Muscle layer of colon (tissue), 2 donors: ENCODE results near the gene ACKR4.
"Not testable (repeated sequence)": the region's sequence is repeated elsewhere in the genome, so short reads cannot be mapped to it uniquely, and the experiment has no call there.

ENCODE experiments used
- H3K27ac ChIP-seq: one replicate; pipeline ENCODE4 v1.7.0; 2013; ENCODE audit warnings: low read depth, mild to moderate bottlenecking, low read length, moderate library complexity
- H3K27me3 ChIP-seq, 2 donors: one replicate each; pipeline ENCODE4 v1.7.0; 2013; ENCODE audit warnings: low read length in 2 of 2, mild to moderate bottlenecking in 2 of 2; ENCODE audit not compliant: insufficient read depth in 2 of 2, control insufficient read depth in 1 of 2
- H3K36me3 ChIP-seq: one replicate; pipeline ENCODE4 v1.7.0; 2013; ENCODE audit warnings: mild to moderate bottlenecking, low read length; ENCODE audit not compliant: insufficient read depth
- H3K4me1 ChIP-seq: one replicate; pipeline ENCODE4 v1.7.0; 2013; ENCODE audit warnings: mild to moderate bottlenecking, low read length; ENCODE audit not compliant: insufficient read depth
- H3K4me3 ChIP-seq, 2 donors: one replicate each; pipeline ENCODE4 v1.7.0; 2013; ENCODE audit warnings: low read length in 2 of 2, low read depth in 1 of 2, mild to moderate bottlenecking in 1 of 2, moderate library complexity in 1 of 2
- H3K9ac ChIP-seq: one replicate; pipeline ENCODE4 v1.7.0; 2013; ENCODE audit warnings: low read length
- H3K9me3 ChIP-seq: one replicate; pipeline ENCODE4 v1.7.0; 2013; ENCODE audit warnings: mild to moderate bottlenecking, low read length
- donor health status: abdominal sarcoma.
- donor health status: Adenocarcinoma of cecum.

ACKR4 gene

DNA sequence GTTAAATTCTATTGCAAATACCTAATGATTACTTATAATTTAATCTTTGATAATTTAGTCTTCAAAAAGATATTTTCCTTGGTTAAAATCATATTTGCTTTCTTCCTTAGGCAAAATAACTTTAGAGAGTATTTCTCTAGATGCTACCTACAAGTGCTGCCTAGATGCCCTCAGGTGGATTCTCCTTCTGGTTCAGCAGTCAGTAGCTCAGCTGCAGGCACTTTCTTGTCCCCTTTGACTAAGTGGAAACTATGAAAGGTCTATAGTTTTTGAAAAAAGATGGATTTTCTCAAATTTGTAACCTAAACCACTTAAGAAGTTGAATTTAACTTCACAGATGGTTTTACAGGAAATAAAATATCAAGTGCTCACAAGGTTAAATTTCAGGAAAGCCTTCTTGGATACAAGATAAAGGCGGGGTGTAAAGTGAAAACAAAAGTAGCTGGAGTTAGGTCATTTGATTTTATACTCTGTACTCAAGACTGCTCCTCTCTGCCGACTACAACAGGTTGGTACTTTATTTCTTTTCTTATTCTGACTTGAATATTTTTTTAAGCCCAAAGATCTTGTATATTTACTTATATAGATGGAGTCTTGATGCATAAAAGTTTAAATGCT is at the start of gene ACKR4:
ACKR4 (plus strand) TSS at position 455 of the 618 bp plus-strand sequence. CDS start 3,128 bp downstream, outside the sequence.
- no peaks in the 10 kb centered on the region for H3K9me3 ChIP-seq
- no peaks in the 10 kb centered on the region for H3K36me3 ChIP-seq
- H3K9ac ChIP-seq, result no peak within 1 kb of the TSS
- no peaks in the 10 kb centered on the region for H3K27me3 ChIP-seq
- H3K27ac ChIP-seq, result no peak within 1 kb of the TSS
- no peaks in the 10 kb centered on the region for H3K4me1 ChIP-seq
- no peak within 1 kb of the TSS for H3K4me3 ChIP-seq

DNA sequence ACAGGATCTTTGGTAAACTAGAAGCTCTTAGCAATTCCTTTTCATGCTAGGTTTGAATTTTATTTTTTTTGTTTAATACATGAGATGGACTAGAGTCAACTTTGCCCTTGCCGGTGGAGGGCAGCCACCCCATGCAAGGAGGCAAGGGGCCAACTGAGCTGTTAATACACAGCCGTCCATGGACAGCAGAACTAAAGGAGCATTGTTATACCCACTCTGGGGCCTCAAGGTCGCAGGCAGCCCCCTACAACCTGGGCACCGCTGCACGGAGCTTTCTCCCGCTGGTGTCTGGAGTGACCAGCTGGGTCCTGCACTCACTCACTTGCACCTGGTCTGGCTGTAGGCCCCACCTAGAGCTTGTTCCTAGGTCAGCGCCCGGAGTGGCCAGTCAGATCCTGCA is 47.9 kb upstream of the ACKR4 start:
- Histone ChIP-seq H3K27ac (no peak overlapping the region), H3K36me3 (no peaks in the 10 kb centered on the region), H3K9ac (no peak overlapping the region), H3K4me3 (no peak overlapping the region), H3K9me3 (no peaks in the 10 kb centered on the region), H3K27me3 (no peaks in the 10 kb centered on the region), H3K4me1 (no peaks in the 10 kb centered on the region)

DNA sequence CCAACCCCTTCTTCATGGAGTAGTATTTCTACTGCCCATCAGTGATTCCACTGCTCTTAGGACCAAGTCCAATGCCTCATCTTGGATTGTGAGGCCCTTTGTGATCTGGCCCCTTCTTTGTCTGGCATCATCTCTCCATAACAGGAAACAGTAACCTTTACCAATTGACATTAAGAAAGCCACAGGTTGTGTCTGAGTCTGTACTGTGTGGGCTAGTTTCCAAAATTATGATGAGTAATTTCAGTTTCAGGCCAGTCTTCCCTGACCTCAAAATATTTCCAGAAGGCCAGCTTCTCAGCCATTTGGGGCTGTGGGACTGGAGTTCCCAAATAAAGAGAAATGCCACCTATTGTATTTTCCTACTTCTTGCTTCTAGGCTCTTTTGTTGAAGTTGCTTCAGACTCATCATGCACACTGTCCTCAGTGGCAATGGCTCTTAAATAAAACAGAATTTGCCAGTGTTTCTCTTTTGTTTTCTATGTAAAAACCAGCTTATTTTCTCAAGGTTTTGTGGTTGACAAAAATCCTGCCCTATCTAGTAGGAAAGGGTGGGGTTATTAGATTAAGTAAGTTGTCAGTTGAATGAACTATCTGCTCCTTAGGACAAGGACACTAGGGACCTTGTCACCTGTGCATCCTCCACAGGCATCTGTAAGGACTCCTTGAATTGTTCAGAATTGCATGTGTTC is 47.0 kb upstream of the ACKR4 start:
- Histone ChIP-seq H3K27me3 (no peaks in the 10 kb centered on the region), H3K9ac (no peak overlapping the region), H3K27ac (no peak overlapping the region), H3K9me3 (no peaks in the 10 kb centered on the region), H3K36me3 (no peaks in the 10 kb centered on the region), H3K4me3 (no peak overlapping the region), H3K4me1 (peaks cover under 1% of the 10 kb centered on the region)

DNA sequence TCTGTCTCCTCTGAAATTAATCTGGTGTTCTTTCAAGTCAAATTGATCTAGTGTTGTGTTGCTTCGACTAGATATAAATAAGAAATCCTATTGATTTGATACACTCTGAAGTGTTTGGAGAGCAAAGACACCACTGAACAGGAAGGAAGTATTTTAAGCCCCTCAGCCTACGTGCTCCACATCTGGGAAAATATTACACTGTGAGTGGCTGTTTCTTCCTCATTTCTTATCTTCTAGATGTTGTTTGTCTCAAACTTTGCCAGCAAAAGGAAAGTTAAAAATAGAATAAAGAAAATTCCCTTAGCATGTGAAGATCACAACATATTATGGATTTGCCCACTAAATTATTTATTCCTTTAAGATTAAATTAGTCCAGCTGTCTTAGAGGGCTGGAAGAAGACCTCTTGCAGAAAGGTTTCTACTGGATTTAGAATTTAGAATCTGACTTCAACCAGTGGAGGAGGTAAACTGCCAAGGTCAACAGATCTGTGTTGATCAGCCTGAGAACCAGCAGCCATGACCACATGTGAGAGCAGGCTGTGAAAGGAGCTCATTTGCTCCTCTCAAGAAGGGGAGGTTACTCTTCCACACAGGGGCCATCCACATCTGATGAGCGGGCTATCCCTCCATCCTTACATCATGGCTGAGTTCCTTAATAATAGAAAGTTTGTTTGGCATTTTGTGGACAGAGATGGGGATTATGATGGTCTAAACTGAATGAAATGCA is 46.3 kb upstream of the ACKR4 start:
- Histone ChIP-seq H3K9ac (no peak overlapping the region), H3K4me3 (no peak overlapping the region), H3K9me3 (no peaks in the 10 kb centered on the region), H3K4me1 (peaks cover 7% of the 10 kb centered on the region), H3K36me3 (no peaks in the 10 kb centered on the region), H3K27me3 (no peaks in the 10 kb centered on the region), H3K27ac (no peak overlapping the region)

DNA sequence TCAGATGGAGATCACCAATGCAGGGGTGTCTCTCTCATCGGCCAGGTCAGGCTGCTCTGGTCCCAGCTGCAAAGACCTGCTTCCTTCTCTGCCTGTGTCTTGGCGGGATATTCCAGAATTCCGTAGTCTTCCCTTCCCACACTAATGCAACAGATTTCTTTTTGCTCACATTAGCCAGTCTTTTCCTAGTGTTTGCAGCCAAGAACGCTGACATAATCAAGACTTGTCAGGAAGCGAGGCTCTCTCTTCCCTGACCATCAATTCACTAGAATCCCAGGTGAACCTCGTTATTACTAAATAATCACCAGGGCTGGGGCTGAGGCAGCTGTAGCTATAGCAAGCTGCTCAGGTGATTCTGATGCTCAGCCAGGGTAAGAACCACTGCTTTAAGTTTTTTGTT is 43.2 kb upstream of the ACKR4 start:
- Histone ChIP-seq H3K27me3 (no peaks in the 10 kb centered on the region), H3K4me3 (no peak overlapping the region), H3K4me1 (peaks cover 7% of the 10 kb centered on the region), H3K27ac (no peak overlapping the region), H3K9ac (no peak overlapping the region), H3K9me3 (no peaks in the 10 kb centered on the region), H3K36me3 (no peaks in the 10 kb centered on the region)

DNA sequence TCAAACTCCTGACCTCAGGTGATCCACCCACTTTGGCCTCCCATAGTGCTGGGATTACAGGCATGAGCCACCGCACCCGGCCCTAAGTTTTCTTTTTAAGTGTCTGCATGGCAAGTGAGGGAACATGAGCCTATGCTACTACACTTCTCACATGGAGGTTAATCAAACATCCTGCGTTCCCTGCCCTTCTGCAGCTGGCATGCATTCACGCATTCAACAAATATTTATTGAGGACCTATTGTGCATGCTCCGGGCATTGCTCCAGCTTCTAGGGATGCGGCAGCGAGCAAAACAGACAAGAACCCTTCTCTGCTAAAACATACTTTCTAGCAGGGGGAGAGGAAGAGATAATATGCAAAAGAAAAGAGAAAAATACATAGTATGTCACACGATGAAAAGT is 42.6 kb upstream of the ACKR4 start:
- H3K36me3 ChIP-seq, result no peaks in the 10 kb centered on the region
- no peak overlapping the region for H3K9ac ChIP-seq
- H3K9me3 ChIP-seq, result no peaks in the 10 kb centered on the region
- H3K27me3 ChIP-seq, result no peaks in the 10 kb centered on the region
- H3K4me1 ChIP-seq, result peaks cover 7% of the 10 kb centered on the region
- H3K27ac ChIP-seq, result no peak overlapping the region
- H3K4me3 ChIP-seq, result no peak overlapping the region

DNA sequence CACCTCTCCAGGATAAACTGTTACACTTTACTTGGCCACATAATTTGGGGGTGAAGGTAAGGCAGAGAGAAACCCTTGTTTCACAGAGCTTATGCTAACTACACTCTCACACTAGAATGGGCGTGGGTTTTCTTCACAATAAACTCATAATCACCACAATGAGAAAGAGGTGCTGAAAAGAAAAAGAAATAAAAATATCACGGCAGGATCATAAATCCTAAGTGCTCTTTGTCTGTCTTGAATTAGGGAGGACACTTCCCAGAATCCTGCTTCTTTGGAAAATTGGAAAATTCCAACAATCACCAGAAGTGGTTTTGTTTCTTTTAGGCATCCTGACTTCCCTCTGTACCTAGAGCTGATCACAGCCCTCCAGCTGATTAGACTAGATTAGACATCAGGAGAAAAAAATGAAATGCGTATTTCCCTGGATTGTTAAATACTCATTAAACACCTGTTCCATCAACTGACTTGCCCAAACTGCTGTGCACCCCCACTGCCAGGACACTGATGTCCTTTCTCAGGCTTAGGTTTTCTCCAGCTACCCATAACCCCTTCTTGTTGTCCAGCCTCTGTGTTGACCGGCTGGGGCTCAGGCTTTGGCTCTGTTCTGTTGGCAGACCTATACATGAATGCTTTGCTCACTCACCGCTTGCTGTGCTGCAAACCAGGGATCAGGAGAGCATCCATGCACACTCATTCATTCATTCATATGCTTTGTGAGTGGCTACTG is 41.6 kb upstream of the ACKR4 start:
- H3K27me3 ChIP-seq, result no peaks in the 10 kb centered on the region
- no peak overlapping the region for H3K4me3 ChIP-seq
- H3K27ac ChIP-seq, result no peak overlapping the region
- H3K4me1 ChIP-seq, result peaks cover 7% of the 10 kb centered on the region
- no peaks in the 10 kb centered on the region for H3K36me3 ChIP-seq
- no peak overlapping the region for H3K9ac ChIP-seq
- H3K9me3 ChIP-seq, result no peaks in the 10 kb centered on the region

DNA sequence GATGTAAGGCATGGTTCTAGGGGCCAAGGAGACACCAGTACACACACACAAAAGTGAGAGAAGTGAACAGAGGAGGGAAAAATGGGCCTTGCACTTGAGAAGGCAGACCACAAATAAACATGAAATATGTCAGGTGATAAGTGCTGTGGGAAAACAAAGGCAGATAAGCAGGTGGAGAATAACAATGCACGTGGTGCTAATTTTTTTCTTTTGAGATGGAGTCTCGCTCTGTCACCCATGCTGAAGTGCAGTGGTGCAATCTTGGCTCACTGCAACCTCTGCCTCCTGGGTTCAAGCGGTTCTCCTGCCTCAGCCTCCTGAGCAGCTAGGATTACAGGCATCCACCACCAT is 41.1 kb upstream of the ACKR4 start:
- H3K9me3 ChIP-seq, H3K27me3 ChIP-seq, H3K4me3 ChIP-seq, H3K4me1 ChIP-seq, H3K27ac ChIP-seq, H3K36me3 ChIP-seq, H3K9ac ChIP-seq: not testable (repeated sequence)

DNA sequence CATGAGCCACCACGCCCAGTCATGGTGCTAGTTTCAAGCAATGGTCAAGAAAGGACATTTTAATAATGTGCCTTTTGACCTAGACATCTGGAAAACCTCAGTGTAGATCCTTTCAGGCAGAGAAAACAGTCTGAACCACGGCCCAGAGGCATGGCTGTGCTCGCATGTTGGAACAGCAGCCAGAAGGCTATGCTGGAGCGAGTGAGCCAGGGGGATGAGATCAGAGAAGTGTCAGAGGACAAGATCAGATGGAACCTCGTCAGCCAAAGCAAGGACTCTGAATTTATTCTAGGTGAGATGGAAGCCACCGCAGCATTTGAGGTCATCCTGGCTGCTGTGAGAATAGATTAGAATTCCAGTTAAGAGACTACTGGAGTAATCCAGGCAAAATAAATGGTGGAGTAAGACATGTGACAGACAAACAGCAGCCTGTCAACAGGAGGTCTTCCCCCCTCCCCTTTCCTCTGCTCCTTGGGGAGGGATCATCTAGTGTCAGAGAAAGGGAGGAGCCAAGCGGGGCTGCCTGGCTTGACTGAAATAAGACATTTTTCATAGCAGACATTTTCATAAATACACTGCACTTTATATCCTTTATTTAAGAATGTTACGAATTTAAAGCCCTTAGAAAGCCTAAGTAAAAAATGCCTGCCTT is 40.4 kb upstream of the ACKR4 start:
- H3K9me3 ChIP-seq, result no peaks in the 10 kb centered on the region
- no peaks in the 10 kb centered on the region for H3K27me3 ChIP-seq
- H3K4me3 ChIP-seq, result no peak overlapping the region
- peaks cover 7% of the 10 kb centered on the region for H3K4me1 ChIP-seq
- H3K9ac ChIP-seq, result no peak overlapping the region
- H3K36me3 ChIP-seq, result no peaks in the 10 kb centered on the region
- H3K27ac ChIP-seq, result no peak overlapping the region

DNA sequence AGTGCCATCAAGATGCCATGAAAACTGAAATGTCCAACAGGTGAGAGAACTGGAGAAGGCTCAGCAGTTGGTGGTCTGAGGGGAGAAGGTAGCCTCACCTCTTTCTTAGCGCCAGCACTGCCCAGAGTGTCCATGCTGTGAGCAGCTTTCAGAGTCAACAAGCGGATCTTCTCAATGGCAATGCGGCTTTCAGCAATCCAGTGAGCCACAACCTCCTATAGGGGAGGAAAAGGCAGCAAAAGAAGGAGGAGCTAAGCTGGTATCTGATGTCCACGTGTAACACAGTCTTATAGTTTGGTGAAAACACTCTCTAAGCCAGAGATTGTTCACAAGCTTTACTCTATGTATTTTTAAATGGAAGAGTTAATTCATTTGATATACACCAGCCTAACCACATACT is 36.1 kb upstream of the ACKR4 start:
- Histone ChIP-seq H3K4me3 (no peak overlapping the region), H3K9me3 (no peaks in the 10 kb centered on the region), H3K4me1 (no peaks in the 10 kb centered on the region), H3K9ac (no peak overlapping the region), H3K27ac (no peak overlapping the region), H3K27me3 (no peaks in the 10 kb centered on the region), H3K36me3 (no peaks in the 10 kb centered on the region)

DNA sequence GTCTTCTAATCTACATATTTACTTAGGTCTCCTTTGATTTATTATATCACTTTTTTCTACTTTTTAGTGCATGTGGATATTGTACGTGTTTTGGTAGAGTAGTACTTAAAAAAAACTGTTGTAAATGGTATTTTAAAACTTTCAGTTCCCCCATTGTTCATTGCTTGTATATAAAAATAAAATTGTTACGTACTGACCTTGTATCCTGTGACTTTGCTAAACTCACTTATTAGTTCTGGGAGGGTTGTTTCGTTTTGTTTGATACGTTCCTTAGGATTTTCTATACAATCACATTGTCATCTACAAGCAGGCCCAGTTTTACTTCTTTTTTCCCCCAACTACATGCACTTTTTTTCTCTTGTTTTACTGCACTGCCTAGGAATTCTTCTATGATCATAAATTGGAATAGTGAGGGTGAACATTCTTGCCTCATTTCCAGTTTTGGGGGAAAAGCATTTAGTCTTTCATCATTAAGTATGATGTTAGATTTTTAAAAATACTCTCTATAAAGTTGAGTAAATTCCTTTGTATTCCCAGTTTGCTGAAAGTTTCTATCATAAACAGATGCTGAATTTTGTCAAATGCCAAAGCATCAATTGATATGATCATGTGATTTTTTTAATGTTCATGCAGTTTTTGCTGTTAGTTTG is 33.5 kb upstream of the ACKR4 start:
- H3K9ac ChIP-seq, result no peak overlapping the region
- no peaks in the 10 kb centered on the region for H3K4me1 ChIP-seq
- H3K9me3 ChIP-seq, result no peaks in the 10 kb centered on the region
- H3K27me3 ChIP-seq, result no peaks in the 10 kb centered on the region
- no peak overlapping the region for H3K4me3 ChIP-seq
- no peak overlapping the region for H3K27ac ChIP-seq
- H3K36me3 ChIP-seq, result no peaks in the 10 kb centered on the region
